Measurements from ENCODE around the gene OLFM1.

OLFM1 gene

DNA sequence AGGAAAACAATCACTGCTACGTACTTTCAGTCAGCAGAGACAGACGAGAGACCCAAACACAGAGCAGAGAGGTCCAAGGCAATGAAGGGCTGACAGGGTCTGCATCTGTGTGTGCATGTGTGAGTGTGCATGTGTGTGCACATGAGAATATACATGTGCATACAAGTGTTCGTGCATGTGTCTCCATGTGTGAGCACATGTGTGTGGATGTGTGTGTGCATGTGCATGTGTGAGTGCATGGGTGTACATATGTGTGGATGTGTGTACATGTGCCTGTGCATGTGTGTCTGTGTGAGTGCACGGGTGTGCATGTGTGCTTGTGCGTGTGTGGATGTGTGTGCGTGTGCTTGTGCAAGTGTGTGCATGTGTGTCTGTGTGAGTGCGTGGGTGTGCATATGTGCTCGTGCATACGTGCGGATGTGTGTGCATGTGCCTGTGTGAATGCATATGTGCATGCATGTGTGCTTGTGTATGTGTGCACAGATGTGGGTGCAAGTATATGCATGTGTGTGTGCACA, 82.3 kb downstream of the OLFM1 start:
- H3K4me3 ChIP-seq (ENCODE audit: low read length) = no peak overlapping the region
- TF ChIP-seq, protein P1, sequence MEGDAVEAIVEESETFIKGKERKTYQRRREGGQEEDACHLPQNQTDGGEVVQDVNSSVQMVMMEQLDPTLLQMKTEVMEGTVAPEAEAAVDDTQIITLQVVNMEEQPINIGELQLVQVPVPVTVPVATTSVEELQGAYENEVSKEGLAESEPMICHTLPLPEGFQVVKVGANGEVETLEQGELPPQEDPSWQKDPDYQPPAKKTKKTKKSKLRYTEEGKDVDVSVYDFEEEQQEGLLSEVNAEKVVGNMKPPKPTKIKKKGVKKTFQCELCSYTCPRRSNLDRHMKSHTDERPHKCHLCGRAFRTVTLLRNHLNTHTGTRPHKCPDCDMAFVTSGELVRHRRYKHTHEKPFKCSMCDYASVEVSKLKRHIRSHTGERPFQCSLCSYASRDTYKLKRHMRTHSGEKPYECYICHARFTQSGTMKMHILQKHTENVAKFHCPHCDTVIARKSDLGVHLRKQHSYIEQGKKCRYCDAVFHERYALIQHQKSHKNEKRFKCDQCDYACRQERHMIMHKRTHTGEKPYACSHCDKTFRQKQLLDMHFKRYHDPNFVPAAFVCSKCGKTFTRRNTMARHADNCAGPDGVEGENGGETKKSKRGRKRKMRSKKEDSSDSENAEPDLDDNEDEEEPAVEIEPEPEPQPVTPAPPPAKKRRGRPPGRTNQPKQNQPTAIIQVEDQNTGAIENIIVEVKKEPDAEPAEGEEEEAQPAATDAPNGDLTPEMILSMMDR (conservative IDR thresholded peaks at IDR 0.05; ENCODE audit: low read depth, low read length) = no peak
- no peak for DNase-seq (ENCODE audit: low read depth)

DNA sequence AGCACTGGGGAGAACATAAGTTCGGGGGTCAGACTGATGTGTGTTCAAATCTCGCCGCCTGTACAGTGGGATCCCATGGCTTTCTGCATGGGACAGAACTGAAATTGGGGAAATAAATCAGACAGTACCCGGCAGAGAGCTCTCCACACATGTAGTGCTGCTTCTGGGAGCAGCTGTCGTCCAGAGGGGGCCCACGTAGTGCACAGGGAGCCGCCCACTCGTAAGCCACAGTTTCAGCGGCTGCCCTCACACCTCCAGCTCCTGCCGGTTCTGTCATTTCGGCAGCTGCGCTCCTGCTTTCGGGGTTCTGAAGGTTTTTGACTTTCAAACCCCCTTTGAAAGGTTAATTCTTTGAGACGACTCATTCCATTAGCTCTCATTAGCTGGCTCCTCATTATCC, 83.1 kb downstream of the OLFM1 start:
- no peak for DNase-seq (ENCODE audit: low read depth)
- TF ChIP-seq, protein P1 (conservative IDR thresholded peaks at IDR 0.05; ENCODE audit: low read depth, low read length) = no peak
- H3K4me3 ChIP-seq (ENCODE audit: low read length) = no peak overlapping the region
